HG03565 (cell line): ENCODE measurements around the gene RAB27A.

Experiments used
- ATAC-seq: cut with Tn5 transposase; IDR thresholded peaks from one replicate; pipeline ENCODE4 v1.9.1; 2021; ENCODE audit warnings: mild to moderate bottlenecking, moderate library complexity; ENCODE audit not compliant: unreplicated experiment

Gene RAB27A

GRCh38 chr15:55230953-55231352 lies 58.7 kb downstream of the RAB27A start:
- ATAC-seq: no peak

GRCh38 chr15:55230051-55230670 lies 59.5 kb downstream of the RAB27A start:
- no peak for ATAC-seq

- no peak for ATAC-seq
These were observed 63.5 kb downstream of the RAB27A start for GRCh38 chr15:55226127-55226526.

GRCh38 chr15:55224892-55225291 lies 64.7 kb downstream of the RAB27A start:
- peak; percentile 46 for ATAC-seq

- ATAC-seq: peak; percentile 52
These were observed 67.0 kb downstream of the RAB27A start for GRCh38 chr15:55222588-55222987.

- ATAC-seq: peak; percentile 32
These were observed 68.3 kb downstream of the RAB27A start for GRCh38 chr15:55221090-55222011.

GRCh38 chr15:55220606-55221005 lies 69.0 kb downstream of the RAB27A start:
- ATAC-seq: no peak

- ATAC-seq: no peak
These were observed 71.6 kb downstream of the RAB27A start for GRCh38 chr15:55218056-55218455.

- no peak for ATAC-seq
These were observed 85.1 kb downstream of the RAB27A start for GRCh38 chr15:55204464-55204863.

GRCh38 chr15:55202206-55202605 lies 87.4 kb downstream of the RAB27A start:
- ATAC-seq: no peak

GRCh38 chr15:55198706-55199105 lies 90.9 kb downstream of the RAB27A start:
- ATAC-seq: no peak

GRCh38 chr15:55197719-55198118 lies 91.9 kb downstream of the RAB27A start:
- no peak for ATAC-seq

GRCh38 chr15:55197362-55197705 lies 92.3 kb downstream of the RAB27A start:
- no peak for ATAC-seq

GRCh38 chr15:55196458-55197361 lies 92.9 kb downstream of the RAB27A start, which contains the start of gene RSL24D1:
TSS of gene RSL24D1 (minus strand) at chr15:55196941. CDS start at chr15:55196890, 51 bp downstream.
- peak; percentile 94 for ATAC-seq

- ATAC-seq: no peak
These were observed 93.6 kb downstream of the RAB27A start for GRCh38 chr15:55195996-55196395.

- ATAC-seq: no peak
These were observed 95.4 kb downstream of the RAB27A start for GRCh38 chr15:55194256-55194655.

GRCh38 chr15:55186331-55186730 lies 103.3 kb downstream of the RAB27A start:
- ATAC-seq: no peak

- no peak for ATAC-seq
These were observed 105.9 kb downstream of the RAB27A start for GRCh38 chr15:55183679-55184078.

GRCh38 chr15:55179141-55179540 lies 110.5 kb downstream of the RAB27A start:
- ATAC-seq: no peak

- no peak for ATAC-seq
These were observed 119.3 kb downstream of the RAB27A start for GRCh38 chr15:55170361-55170760.

- ATAC-seq: peak; percentile 85
These were observed 121.2 kb downstream of the RAB27A start for GRCh38 chr15:55168350-55168974.
